Stimulated activated naive CD4-positive, alpha-beta T cell treated with Interleukin-2 at 50 U/mL for 16 hours (primary cell): ENCODE measurements around the gene TMEM72.

Experiments used
- DNase-seq: peaks from one replicate; lab custom pipeline; 2025; lab: John Stamatoyannopoulos, UW

TMEM72 gene

GRCh38 chr10:44890696-44891563 is 20.2 kb upstream of the TMEM72 start:
- no peak for DNase-seq

- DNase-seq, result no peak
Measured at GRCh38 chr10:44891721-44892120, 19.4 kb upstream of the TMEM72 start.

- DNase-seq, result no peak
Measured at GRCh38 chr10:44893604-44894468, 17.3 kb upstream of the TMEM72 start.

- DNase-seq, result no peak
Measured at GRCh38 chr10:44894691-44895090, 16.4 kb upstream of the TMEM72 start.

- no peak for DNase-seq
Measured at GRCh38 chr10:44895280-44895679, 15.9 kb upstream of the TMEM72 start.

GRCh38 chr10:44897049-44897448 is 14.1 kb upstream of the TMEM72 start:
- DNase-seq, result no peak

- DNase-seq, result no peak
Measured at GRCh38 chr10:44898665-44899064, 12.5 kb upstream of the TMEM72 start.

GRCh38 chr10:44899450-44900080 is 11.6 kb upstream of the TMEM72 start:
- no peak for DNase-seq

GRCh38 chr10:44902941-44903545 is 8.1 kb upstream of the TMEM72 start:
- DNase-seq, result no peak

GRCh38 chr10:44906486-44906885 is 4.7 kb upstream of the TMEM72 start:
- no peak for DNase-seq

GRCh38 chr10:44907556-44907955 is 3.6 kb upstream of the TMEM72 start:
- no peak for DNase-seq

- no peak for DNase-seq
Measured at GRCh38 chr10:44908066-44908749, 2.9 kb upstream of the TMEM72 start.

- no peak for DNase-seq
Measured at GRCh38 chr10:44908936-44909630, 2.1 kb upstream of the TMEM72 start.

- DNase-seq, result no peak
Measured at GRCh38 chr10:44909910-44910309, 1.2 kb upstream of the TMEM72 start.

GRCh38 chr10:44910602-44911001 is 535 bp upstream of the TMEM72 start:
- DNase-seq, result no peak

GRCh38 chr10:44911951-44912350 is 814 bp downstream of the TMEM72 start:
- no peak for DNase-seq

- no peak for DNase-seq
Measured at GRCh38 chr10:44913350-44914081, 2.4 kb downstream of the TMEM72 start.

GRCh38 chr10:44914891-44915290 is 3.8 kb downstream of the TMEM72 start:
- DNase-seq, result no peak

GRCh38 chr10:44916429-44916828 is 5.3 kb downstream of the TMEM72 start:
- DNase-seq, result no peak

- DNase-seq, result no peak
Measured at GRCh38 chr10:44917848-44918247, 6.7 kb downstream of the TMEM72 start.
